Jurkat, Clone E6-1 (cell line): ENCODE measurements around the gene MRPS5.
A peak's percentile ranks its signal among the peaks of the same experiment; 100 is the strongest.
"Not testable (repeated sequence)": the region's sequence is repeated elsewhere in the genome, so short reads cannot be mapped to it uniquely, and the experiment has no call there.

ENCODE experiments used
- DNase-seq: peaks from one replicate; pipeline ENCODE4 v3.0.0-alpha.2; 2011; ENCODE audit warnings: low read depth, low spot score
- H3K4me3 ChIP-seq: 2 replicates; pipeline ENCODE4 v1.5.1; 2011; ENCODE audit warnings: mild to moderate bottlenecking, low read length, control low read depth, moderate library complexity

MRPS5 gene

DNA sequence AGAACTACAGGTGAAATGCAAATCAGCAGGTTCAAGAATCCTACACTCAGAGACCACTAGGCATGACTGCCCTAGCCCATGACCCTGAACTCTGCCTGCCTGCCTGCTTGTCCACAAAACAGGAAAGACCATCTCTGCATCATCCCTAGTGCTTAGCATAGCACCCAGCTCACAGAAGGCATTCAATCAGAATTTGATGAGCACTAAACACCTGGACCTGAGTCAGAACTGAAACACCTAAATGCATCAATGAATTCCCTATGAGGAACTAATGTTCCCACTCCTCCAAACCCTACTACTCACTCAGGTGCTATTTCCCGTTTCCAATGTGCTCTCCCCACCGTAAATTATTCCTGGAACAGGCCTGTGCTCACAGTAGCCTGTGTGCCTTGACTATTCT is 21.7 kb downstream of the MRPS5 start:
- H3K4me3 ChIP-seq, result no peak overlapping the region
- DNase-seq, result no peak

DNA sequence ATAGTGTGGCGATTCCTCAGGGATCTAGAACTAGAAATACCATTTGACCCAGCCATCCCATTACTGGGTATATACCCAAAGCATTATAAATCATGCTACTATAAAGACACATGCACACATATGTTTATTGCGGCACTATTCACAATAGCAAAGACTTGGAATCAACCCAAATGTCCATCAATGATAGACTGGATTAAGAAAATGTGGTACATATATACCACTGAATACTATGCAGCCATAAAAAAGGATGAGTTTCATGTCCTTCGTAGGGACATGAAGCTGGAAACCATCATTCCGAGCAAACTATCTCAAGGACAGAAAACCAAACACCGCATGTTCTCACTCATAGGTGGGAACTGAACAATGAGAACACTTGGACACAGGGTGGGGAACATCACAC is 23.3 kb downstream of the MRPS5 start:
- not testable (repeated sequence) for DNase-seq, H3K4me3 ChIP-seq

GRCh38 chr2:95091885-95092555 is 29.6 kb downstream of the MRPS5 start:
- H3K4me3 ChIP-seq, result no peak overlapping the region
- DNase-seq, result no peak

- no peak overlapping the region for H3K4me3 ChIP-seq
- no peak for DNase-seq
Observed at GRCh38 chr2:95087379-95087778, 34.2 kb downstream of the MRPS5 start.

DNA sequence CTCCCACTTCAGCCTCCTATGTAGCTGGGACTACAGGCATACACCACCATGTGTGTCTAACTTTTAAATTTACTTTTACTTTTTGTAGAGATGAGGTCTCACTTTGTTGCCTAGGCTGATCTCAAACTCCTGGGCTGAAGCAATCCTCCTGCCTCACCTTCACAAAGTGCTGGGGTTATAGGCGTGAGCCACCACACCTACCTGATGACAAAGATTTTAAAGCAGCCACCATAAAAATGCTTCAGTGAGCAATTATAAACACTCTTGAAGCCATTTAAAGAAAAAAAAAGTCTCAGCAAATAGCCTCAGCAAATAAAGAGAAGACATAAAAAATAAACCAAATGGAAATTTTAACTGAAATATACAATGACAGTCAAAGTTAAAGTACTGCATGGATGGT is 35.6 kb downstream of the MRPS5 start:
- no peak for DNase-seq
- H3K4me3 ChIP-seq, result no peak overlapping the region

- DNase-seq, result no peak
- no peak overlapping the region for H3K4me3 ChIP-seq
Observed at GRCh38 chr2:95082477-95082876, 39.1 kb downstream of the MRPS5 start.

DNA sequence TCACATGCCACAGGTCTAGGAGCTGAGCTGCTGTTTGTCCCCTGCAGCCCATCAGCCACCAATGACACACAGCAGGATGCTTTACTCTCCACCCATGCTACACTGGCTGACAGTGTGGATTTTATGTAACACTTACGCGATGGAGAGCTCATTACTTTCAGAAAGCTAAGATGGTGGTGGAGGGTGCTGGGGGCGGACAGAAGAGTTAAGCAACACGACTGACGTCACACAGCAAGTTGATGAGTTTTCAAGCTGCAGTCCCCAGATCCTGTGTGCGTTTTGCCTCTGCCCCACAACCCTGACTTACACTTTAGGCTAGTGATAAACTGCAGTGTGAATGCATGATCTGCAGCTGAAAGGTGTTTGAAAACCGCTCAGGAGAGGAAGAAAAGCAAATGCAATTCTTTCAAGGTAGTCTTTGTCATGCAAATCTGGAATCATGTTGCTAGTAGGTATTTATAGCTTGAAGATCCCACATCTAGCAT is 42.4 kb downstream of the MRPS5 start:
- DNase-seq, result no peak

GRCh38 chr2:95077861-95078603 is 43.6 kb downstream of the MRPS5 start:
- DNase-seq, result no peak
- H3K4me3 ChIP-seq, result no peak overlapping the region

More for the DNA sequence above, 42.4 kb downstream of the MRPS5 start:
- H3K4me3 ChIP-seq, result no peak overlapping the region

DNA sequence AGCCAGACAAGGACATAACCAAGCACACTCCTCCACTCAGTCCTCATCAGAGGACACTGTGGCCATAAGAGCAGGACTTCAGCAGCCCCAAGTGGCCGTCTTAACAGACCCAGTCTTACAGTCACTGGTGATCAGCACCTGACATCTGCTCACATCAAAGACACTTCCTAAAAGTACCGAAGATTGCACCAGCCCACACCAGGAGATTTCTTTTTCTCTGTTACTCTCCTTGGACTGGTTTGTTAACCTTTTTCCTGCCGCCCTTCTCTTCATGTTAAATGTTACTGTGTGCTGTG is 44.1 kb downstream of the MRPS5 start:
- no peak overlapping the region for H3K4me3 ChIP-seq
- no peak for DNase-seq

GRCh38 chr2:95076705-95077529 is 44.7 kb downstream of the MRPS5 start:
- peak overlapping the region; percentile 40 for H3K4me3 ChIP-seq

DNA sequence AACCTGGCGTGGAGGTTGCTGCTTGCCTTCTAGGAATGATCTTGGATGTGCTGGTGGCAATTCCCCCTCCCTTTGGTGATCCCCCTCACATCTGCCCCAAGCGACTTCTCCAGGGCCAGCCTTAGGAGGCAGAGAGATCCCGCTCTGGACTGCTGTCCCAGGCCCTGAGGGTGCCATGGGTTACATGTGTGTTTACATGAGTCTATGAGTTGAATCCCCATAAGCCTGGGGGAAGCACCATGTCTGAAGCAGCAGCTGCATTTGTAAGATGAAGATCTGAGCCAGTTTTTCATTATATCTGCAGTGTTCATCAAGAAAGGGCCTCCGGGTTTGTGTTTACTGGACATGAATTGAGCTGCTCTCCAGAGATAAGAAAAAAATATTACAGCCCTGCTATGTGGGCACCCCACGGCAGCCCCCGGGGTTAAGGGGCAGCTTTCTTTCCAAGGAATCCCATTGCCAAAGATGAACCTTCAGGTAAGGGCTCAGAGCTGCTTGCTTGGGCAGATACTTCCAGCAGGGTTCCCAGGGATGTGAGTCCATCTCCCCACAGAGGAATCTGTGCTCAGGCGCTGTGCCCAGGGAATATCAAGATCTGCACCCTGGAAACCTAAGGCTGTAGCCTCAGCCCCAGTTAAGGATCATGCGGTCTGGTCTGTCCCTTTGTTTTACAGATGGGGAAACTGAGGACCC is 46.0 kb downstream of the MRPS5 start:
- peak overlapping the region; percentile 54 for H3K4me3 ChIP-seq

More at GRCh38 chr2:95076705-95077529, 44.7 kb downstream of the MRPS5 start:
- DNase-seq, result peak; percentile 77

DNA sequence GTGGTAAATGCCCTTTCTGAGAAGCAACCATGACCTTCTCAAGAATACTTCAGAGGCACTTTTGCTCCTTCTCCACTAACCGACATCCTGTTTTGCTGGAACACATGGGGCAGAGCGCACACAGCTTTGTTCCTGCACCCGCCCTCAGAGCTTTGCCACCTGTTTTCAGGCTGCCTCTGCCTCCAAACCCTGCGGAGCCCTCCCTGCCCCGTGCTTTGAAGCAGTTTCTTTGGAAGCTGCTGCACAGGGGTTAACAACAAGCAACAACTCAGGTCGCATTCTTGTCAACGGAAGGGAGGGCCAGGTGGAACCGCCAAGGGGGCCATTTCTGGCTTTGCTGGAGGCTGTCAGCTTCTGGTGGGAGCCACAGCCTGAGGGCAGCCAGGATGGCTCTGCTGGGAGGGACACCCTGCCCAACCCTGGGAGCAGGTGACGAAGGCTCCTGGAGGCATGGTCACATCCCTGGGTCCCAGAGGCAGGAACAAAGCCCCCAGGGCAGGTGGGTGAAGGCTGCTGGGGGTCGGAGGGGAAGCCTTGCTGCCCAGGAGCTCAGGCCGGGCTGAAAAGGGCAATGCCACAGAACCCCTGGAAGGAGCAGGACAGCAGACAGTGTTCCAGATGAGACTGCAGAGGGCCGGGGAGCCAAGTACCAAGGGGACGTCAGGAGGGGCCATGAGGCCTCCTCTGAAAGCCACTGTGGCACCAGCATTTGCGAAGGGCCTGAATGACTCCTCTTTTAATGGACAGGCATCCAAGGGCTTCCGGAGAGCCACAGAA is 46.8 kb downstream of the MRPS5 start:
- H3K4me3 ChIP-seq, result peak overlapping the region; percentile 54
- peak; percentile 97 for DNase-seq

More for the DNA sequence above, 46.0 kb downstream of the MRPS5 start:
- no peak for DNase-seq

DNA sequence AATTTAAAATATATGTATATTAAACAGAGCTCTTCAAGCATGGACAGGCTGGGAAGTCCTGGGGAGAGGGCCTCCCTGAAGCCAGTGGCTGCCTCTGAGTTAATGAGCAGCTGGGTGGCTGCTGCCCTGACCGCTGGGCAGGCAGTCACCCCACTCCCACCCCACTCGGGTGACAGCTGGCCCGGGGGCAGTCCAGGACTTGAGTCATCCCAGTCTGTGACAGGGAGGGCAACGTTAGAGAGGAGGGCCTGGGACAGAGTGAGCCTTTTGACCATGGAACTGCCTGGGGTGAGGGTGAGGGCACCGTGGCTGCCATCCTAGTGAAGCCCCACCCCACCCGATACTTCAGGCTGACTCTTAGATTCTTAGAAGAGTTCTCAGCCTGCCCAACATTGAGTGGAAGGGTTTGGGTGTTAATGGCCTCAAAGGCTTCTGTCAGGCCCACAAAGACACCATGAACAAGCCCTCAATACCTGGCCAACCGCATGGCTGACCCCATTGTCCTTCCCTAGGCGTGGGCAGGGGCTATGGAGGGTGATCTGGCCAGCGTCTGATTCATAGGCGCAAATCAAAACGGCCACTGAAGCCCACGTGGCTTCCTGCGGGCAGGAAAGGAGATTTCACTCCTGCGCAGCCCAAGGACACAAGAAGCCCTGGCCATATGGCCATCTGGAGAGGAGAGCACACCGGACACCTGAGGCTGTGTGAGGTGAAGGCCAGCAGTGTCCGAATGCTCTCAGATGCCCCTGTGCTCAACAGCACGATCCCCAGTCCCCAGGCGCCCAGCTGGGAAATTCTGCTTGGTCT is 47.5 kb downstream of the MRPS5 start:
- DNase-seq, result no peak
- H3K4me3 ChIP-seq, result peak overlapping the region; percentile 54

DNA sequence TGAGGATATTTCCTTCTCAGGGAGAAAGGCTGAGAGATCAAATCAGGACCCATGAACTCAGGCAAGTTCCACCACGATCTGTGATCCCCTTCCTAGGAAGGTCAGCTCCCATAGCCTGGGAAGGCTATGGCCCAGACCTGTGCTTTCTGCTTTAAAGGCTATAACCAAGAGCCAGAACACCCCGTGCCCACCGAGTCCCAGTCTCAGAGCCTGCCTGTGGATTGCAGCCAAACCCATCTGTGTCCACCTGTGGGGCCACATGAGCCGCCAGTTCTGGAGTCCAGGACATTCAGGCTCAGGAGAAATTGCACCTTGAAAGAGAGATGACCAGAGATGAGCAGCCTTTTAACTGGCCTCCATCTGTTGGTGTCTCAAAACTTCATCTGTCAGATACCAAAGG is 49.2 kb downstream of the MRPS5 start:
- DNase-seq, result no peak
- H3K4me3 ChIP-seq, result no peak overlapping the region

GRCh38 chr2:95071856-95072255 is 49.8 kb downstream of the MRPS5 start:
- DNase-seq, result no peak

GRCh38 chr2:95069465-95069864 is 52.1 kb downstream of the MRPS5 start:
- H3K4me3 ChIP-seq, result no peak overlapping the region

More at GRCh38 chr2:95071856-95072255, 49.8 kb downstream of the MRPS5 start:
- H3K4me3 ChIP-seq, result no peak overlapping the region

GRCh38 chr2:95068256-95068655 is 53.4 kb downstream of the MRPS5 start:
- no peak overlapping the region for H3K4me3 ChIP-seq
- DNase-seq, result no peak

More at GRCh38 chr2:95069465-95069864, 52.1 kb downstream of the MRPS5 start:
- DNase-seq, result no peak
